ENCODE results near the gene RALGPS1. TPM values are rescaled to one million over a fixed set of nuclear protein-coding genes. Genes with fewer than 3 reads are reported as not detected.
"Not testable (repeated sequence)": the region's sequence is repeated elsewhere in the genome, so short reads cannot be mapped to it uniquely, and the experiment has no call there.

The RALGPS1 gene
- total RNA-seq, 1 experiment from 2014 or later, result 2.2 TPM

GRCh38 chr9:127154390-127155191 lies 240.0 kb downstream of the RALGPS1 start:
- no peak for DNase-seq (ENCODE audit: low spot score)

DNA sequence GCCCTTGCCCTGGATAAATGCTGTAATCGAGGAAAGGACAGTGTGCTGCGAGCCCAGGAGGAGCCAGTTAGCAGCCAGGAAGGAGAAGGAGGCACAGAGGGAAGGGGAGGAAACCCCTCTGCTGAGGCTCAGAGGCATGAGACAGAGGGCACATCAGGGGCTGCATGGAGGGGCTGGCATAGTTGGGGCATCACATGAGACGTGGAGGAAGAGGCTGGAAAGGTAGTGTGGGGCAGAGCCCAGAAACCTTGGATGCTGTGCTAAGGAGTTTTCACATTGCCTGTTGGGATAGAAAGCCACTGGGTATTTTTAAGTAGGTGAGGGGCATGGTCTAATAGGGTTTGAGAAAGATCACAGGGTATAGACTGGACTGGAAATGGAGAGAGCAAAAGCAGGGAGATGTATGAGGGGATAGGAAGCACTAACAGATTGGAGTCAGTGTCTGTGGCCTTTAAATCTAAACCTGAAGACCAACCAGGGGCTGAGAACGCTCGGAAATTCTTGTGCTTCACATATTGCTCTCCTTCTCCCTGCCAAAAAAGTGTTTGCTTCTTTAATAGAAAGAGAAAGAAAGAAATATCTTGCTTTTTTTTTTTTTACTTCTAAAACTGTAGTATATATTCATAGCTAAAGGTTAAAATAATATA lies 240.9 kb downstream of the RALGPS1 start:
- DNase-seq (ENCODE audit: low spot score), result no peak

GRCh38 chr9:127158786-127159324 lies 244.3 kb downstream of the RALGPS1 start:
- DNase-seq (ENCODE audit: low spot score), result no peak

- DNase-seq (ENCODE audit: low spot score), result peak; percentile 83
Measured at GRCh38 chr9:127159325-127159801, 244.8 kb downstream of the RALGPS1 start.

- no peak for DNase-seq (ENCODE audit: low spot score)
Measured at GRCh38 chr9:127159949-127160610, 245.5 kb downstream of the RALGPS1 start.

GRCh38 chr9:127161081-127161624 lies 246.6 kb downstream of the RALGPS1 start:
- DNase-seq (ENCODE audit: low spot score), result no peak

GRCh38 chr9:127162046-127162863 lies 247.7 kb downstream of the RALGPS1 start:
- peak; percentile 42 for DNase-seq (ENCODE audit: low spot score)

DNA sequence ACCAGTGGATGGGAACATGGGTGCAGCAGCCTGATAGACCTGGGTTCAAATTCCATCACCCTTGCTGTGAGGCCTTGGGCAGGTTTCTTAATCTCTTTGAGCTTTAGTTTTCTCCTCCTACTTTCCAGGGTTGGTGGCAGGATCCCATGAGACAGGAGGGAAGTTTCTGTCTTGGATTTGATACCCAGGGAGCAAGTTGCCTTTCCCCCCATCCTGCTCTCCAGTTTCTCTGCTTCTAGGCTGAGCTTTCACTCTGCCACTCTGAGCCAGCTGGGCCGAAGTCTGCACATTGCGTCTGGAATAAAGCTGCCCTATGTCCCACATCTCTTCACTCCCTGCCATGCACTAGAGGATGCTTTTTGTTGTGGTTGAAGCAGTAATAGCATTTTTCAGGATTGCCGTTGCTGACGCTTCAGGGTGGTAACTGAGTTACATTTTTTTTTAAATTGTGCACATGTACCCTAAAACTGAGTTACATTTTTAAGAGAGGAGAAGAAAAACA lies 248.3 kb downstream of the RALGPS1 start:
- DNase-seq (ENCODE audit: low spot score), result no peak

GRCh38 chr9:127163409-127163808 lies 248.8 kb downstream of the RALGPS1 start:
- DNase-seq (ENCODE audit: low spot score), result peak; percentile 66

GRCh38 chr9:127165116-127165515 lies 250.5 kb downstream of the RALGPS1 start:
- no peak for DNase-seq (ENCODE audit: low spot score)

- DNase-seq (ENCODE audit: low spot score), result no peak
Measured at GRCh38 chr9:127166111-127166510, 251.5 kb downstream of the RALGPS1 start.

DNA sequence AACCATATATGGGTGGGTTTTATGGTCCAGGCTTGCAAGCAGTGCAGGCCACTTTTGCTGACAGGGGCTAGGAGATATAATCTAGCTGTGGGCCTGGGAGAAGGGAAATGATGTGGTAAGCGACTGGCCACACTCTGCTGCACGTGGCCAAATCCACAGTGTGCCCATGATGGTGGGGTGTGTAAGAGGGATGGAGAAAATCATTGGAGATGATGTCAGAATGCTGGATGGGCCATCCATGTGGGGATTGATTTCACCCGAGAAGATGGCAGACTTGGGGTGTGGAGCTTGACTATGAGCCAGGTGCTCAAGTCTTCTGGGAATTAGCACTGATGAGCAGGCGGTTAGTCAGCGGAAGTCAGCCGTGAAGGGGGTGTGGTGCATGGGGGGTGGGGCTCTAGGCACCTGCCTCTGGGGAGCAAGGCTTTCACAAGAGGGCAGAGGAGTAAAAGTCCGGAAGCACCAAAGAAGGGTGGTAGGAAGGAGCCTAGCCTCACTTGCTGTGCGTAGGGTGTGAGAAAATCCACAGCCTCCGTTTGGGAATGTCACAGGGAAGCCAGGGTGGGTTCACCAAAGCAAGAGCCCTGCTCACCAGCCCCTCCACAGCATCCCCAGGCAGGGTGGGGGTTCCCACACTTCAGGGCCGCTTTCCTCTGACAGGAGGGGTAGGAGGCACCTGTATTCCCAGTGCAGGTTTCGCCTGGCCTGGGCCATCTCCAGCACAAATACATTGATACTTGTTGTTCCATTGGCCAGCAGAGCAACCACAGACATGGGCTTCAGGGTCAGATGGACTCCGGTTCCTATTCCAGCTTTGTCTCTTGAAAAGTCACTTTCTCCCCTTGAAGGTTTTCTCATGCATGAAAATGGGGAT lies 252.3 kb downstream of the RALGPS1 start:
- DNase-seq (ENCODE audit: low spot score), result peak; percentile 31

- no peak for DNase-seq (ENCODE audit: low spot score)
Measured at GRCh38 chr9:127167560-127168326, 253.2 kb downstream of the RALGPS1 start.

- DNase-seq (ENCODE audit: low spot score), result no peak
Measured at GRCh38 chr9:127168756-127169574, 254.4 kb downstream of the RALGPS1 start.

DNA sequence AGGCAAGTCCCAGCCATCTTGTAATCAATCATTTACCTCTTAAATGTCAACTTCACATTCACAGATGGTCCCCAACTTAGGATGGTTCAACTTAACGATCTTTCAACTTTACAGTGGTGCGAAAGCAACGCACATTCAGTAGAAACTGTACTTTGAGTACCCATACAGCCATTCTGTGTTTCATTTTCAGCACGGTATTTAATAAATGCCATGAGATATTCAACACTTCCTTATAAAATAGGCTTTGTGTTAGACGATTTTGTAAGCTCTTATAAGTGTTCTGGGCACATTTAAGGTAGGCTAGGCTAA lies 254.9 kb downstream of the RALGPS1 start:
- DNase-seq (ENCODE audit: low spot score), result no peak

GRCh38 chr9:127170103-127170502 lies 255.5 kb downstream of the RALGPS1 start:
- DNase-seq (ENCODE audit: low spot score), result no peak

GRCh38 chr9:127170652-127171051 lies 256.1 kb downstream of the RALGPS1 start:
- DNase-seq (ENCODE audit: low spot score), result no peak

- DNase-seq (ENCODE audit: low spot score), result not testable (repeated sequence)
Measured at GRCh38 chr9:127171348-127171747, 256.8 kb downstream of the RALGPS1 start.
